LNCaP clone FGC (cell line): ENCODE measurements around the gene PPFIA1.

Source experiments
- DNase-seq: peaks from one replicate; pipeline ENCODE4 v3.0.0-alpha.2; 2011; ENCODE audit warnings: low read depth
- H3K4me3 ChIP-seq: 2 replicates; pipeline ENCODE4 v1.5.1; 2011; ENCODE audit warnings: mild to moderate bottlenecking, low read depth, low read length, control low read depth
- CTCF ChIP-seq: IDR thresholded peaks from 2 replicates; pipeline ENCODE4 v1.5.1; 2012; ENCODE audit warnings: mild to moderate bottlenecking; ENCODE audit not compliant: control insufficient read depth, insufficient read depth; ENCODE audit errors: extremely low read depth

Gene PPFIA1

DNA sequence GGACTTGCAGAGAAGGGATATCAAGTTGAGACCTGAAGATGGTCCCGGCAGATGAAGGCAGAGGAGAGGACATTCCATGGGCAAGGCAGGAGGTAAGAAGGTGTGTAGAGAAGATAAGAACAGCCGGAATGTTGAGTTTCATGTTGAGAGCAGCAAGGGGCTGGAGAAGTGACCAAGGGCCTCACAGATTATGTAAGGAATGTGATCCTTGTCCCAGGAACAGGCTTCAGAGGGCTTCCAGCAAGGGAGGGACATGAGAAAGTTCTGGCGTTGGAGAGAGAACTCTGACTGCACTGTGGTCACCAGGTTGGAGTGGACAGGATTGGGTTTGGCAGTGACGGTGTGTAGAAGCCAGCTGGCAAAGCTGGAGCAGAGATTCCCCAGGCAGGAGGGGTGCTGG lies 27.6 kb upstream of the PPFIA1 start:
- no peak for TF ChIP-seq CTCF
- no peak overlapping the region for H3K4me3 ChIP-seq

GRCh38 chr11:70243912-70244652 lies 26.4 kb upstream of the PPFIA1 start:
- no peak overlapping the region for H3K4me3 ChIP-seq
- DNase-seq: no peak
- TF ChIP-seq CTCF: no peak

More for the DNA sequence above, 27.6 kb upstream of the PPFIA1 start:
- no peak for DNase-seq

- H3K4me3 ChIP-seq: no peak overlapping the region
- no peak for DNase-seq
- no peak for TF ChIP-seq CTCF
Measured at GRCh38 chr11:70244698-70245097, 25.8 kb upstream of the PPFIA1 start.

- no peak overlapping the region for H3K4me3 ChIP-seq
- no peak for DNase-seq
- no peak for TF ChIP-seq CTCF
Measured at GRCh38 chr11:70246196-70246595, 24.3 kb upstream of the PPFIA1 start.

GRCh38 chr11:70247042-70247709 lies 23.3 kb upstream of the PPFIA1 start:
- DNase-seq: no peak
- TF ChIP-seq CTCF: no peak
- H3K4me3 ChIP-seq: no peak overlapping the region

- no peak for TF ChIP-seq CTCF
- H3K4me3 ChIP-seq: no peak overlapping the region
- DNase-seq: peak; percentile 92
Measured at GRCh38 chr11:70247710-70248072, 22.8 kb upstream of the PPFIA1 start.
